ENCODE data around the gene NCKAP5.

GRCh38 chr2:133146893-133147292, 421.4 kb downstream of the NCKAP5 start:
- TF ChIP-seq POLR2A (IDR thresholded peaks at IDR 0.05; ENCODE audit: low read depth, low read length) (no peak), POLR2AphosphoS5 (IDR thresholded peaks at IDR 0.05; ENCODE audit: low read depth, low read length) (no peak), TAF1 (IDR thresholded peaks at IDR 0.05; ENCODE audit: borderline replicate concordance, low read depth, low read length) (no peak)

Measured in GM12892 (cell line).